ENCODE measurements around the gene SRI.
"Not testable (repeated sequence)": the region's sequence is repeated elsewhere in the genome, so short reads cannot be mapped to it uniquely, and the experiment has no call there.

The SRI gene

DNA sequence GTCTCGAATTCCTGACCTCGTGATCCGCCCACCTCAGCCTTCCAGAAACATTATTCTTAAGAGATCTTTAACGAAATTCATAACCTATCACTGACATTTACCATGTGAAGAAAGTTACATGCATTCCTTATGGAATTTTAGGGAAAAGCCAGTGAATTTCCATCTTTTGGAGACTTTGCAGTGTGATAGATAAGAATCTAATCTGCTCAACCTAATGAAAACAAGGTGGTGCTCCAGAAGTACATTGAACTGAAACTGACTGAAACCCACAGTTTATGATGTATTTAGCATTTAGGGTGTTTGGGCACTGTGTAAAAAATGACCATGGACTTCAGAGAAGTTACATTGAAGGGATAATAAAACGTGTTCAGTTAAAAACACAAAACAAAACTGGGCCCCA, 43.6 kb downstream of the SRI start:
- DNase-seq (ENCODE audit: low read depth in 2 of 2): no peak

DNA sequence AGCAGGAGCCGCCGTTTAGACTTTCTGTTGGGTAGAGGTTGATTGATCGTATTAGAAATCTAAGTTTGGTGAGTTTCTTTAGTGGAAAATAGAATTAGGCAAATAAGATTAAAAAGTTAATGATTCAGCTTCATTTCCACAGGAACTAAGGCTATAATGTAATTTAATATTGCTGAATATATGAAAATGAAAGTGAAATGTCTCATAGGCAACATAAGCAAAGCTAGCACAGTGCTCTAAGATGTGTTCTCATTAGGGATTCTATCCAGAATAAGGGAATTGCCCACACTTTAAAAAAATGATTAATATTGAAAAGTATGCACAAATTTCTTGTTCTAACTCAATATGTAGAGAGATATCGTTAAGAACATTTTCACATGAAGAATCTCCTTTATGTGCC, 47.0 kb downstream of the SRI start:
- no peak for DNase-seq (ENCODE audit: low read depth in 2 of 2)

DNA sequence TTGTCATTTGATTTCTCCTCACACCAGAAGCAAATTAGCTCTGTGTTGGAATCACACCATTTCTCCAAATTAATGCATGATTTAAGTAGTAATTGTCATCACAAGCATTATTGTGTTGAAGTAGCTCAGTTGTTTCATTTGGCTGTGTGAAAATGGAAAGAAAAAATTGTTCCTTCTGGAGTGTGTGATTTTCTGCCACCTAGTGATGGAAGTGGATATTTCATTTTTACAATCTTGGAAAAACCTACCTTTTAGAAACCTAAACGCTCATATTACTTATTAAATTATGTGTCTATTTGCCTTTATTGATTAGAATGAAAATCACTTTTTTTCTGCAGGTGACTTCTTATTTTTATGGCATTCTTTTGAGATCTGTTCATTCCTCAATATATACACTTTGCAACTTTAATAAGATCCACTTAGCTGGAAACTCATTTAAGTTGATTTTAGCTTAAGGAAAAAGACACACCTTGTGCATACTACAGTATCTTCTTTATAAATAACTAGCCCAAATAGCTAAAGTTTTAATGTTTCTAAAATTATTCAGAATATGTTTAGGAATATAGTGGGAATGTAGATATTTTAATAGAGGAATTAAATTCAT, 50.0 kb downstream of the SRI start:
- no peak for DNase-seq (ENCODE audit: low read depth in 2 of 2)

DNA sequence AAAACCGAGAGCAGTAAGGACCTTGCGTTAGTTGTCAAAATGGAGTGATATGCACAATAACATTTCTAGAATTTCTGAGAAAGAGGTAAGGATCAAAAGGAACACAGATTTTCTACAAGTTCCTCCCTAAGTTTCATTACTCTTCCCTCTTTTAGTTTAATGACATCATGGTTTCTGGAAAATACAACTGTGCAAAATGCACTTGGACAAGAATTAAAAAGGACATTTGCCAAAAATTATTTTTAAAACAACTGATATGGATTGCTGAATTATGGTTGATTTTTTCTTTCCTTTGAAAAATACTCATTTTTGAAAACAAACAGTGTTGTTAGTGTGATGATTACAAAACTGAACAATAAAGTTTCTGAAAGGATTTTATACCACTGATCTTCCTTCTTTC, 52.1 kb downstream of the SRI start:
- DNase-seq (ENCODE audit: low read depth in 2 of 2): no peak

DNA sequence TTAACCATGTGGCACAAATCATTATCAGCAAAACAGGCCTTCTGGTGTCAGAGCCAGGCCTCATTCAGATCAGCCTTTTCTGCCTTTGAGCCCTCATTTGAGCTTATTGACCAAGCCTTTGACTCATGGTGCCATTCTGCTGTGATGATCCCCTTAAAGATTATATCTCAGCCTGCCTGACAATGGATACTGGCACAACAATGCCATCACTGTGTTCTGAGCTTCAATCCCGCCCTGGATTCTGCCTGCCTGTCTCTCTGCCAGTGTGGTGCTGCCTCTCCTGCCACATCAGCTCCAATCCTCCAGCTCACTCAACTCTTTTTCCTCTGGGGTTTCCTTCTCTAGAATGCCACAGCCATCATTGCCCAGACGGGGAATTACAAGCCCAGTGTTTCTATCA, 52.6 kb downstream of the SRI start:
- no peak for DNase-seq (ENCODE audit: low read depth in 2 of 2)

DNA sequence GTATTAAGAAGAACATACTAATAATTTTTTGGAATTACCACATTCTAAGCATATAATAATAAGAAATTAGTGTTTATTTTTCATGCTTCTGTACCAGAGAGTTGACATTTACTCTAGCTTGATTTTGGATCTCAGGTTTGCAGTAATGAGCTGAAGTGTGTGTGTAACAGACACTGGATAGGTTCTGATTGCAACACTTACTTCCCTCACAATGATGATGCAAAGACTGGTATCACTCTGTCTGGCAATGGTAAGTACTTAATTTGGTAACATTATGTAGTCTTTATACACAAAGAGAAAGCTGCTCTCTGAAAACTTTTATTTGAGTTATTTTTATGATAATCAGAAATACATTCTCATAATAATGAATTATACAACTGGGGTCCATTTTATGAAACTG, 54.1 kb downstream of the SRI start:
- no peak for DNase-seq (ENCODE audit: low read depth in 2 of 2)

DNA sequence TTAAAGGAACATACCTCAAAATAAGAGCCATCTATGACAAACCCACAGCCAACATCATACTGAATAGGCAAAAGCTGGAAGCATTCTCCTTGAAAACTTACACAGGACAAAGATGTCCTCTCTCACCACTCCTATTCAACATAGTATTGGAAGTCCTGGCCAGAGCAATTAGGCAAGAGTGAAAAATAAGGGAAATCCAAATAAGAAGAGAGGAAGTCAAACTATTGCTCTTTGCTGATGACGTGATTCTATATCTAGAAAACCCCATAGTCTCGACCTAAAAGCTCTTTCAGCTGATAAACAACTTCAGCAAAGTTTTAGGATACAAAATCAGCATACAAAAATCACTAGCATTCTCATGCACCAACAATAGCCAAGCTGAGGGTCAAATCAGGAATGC, 60.1 kb downstream of the SRI start:
- not testable (repeated sequence) for DNase-seq (ENCODE audit: low read depth in 2 of 2)

DNA sequence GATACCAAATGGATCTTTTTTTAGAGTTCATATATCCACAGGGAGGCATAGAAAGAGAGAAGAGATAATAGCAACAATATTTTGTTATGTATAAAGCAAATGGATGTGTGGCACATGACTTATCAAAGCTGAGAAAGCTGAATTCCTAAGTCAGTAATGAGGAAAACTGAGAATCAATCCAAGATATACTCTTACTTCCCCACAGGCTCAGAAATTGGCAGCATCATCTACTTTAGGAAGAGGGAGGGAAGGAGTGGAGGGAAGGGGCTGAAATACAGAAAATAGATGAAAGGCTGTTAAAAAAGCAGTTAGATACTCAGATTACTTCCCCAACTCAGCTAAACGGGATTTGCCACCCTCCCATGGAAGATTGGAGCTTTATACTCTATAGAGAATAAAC, 63.5 kb downstream of the SRI start:
- no peak for DNase-seq (ENCODE audit: low read depth in 2 of 2)

DNA sequence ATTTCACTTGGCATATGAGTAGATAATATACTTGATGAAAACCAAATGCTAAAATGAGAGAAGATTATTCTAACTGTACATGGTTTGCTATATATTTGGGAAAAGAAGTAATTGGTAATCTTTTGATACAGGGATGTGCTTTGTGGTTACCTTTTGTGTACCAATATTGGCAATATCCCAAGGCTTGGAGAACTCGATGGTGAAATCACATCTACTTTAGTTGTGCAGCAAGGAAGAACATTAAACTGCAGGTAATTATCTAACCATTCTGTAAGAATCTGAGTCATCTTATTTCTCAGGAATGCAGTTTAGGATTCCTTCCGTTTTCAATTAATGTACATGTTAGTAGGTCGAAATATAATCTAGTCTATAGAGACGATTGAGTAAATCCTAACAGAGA, 64.1 kb downstream of the SRI start:
- DNase-seq (ENCODE audit: low read depth in 2 of 2): no peak
